ENCODE results near the gene COX7A2L.

DNA sequence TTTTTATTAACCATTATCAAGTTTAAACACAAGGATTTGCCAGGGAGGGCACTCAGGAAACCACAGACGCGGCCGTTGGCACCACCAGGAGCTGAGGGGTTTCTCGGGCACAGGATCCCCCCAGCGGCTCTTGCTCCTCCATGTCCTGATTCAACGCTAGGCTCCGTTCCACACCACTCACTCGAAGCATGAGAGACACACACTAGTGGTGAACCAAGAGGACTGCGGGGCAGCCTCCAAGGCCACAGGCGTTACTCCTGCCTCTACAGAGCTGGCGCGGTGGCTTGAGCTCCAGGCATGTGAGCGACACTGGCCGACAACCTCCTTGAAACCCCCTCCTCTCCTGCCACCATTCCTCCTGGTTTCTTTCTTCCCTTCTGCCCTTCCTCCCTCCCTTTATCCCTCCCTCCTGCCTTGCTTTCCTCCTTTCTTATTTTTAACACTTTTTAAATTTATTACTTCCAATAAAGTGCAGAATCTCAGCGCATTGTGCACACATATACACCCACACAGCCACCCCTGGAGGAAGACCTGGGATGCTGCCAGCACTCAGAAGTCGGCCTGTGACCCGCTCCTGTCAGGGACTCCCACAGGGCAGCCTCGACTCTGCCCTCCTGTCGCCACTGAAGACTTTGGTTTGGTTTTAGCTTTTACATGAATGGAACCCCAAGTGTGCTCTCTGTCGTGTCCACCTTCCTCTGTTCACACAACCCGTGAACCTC lies 21.7 kb downstream of the COX7A2L start:
- TF ChIP-seq, protein P1, sequence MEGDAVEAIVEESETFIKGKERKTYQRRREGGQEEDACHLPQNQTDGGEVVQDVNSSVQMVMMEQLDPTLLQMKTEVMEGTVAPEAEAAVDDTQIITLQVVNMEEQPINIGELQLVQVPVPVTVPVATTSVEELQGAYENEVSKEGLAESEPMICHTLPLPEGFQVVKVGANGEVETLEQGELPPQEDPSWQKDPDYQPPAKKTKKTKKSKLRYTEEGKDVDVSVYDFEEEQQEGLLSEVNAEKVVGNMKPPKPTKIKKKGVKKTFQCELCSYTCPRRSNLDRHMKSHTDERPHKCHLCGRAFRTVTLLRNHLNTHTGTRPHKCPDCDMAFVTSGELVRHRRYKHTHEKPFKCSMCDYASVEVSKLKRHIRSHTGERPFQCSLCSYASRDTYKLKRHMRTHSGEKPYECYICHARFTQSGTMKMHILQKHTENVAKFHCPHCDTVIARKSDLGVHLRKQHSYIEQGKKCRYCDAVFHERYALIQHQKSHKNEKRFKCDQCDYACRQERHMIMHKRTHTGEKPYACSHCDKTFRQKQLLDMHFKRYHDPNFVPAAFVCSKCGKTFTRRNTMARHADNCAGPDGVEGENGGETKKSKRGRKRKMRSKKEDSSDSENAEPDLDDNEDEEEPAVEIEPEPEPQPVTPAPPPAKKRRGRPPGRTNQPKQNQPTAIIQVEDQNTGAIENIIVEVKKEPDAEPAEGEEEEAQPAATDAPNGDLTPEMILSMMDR (IDR thresholded peaks at IDR 0.05; ENCODE audit: low read length), result no peak
- TF ChIP-seq EZH2phosphoT487 (IDR thresholded peaks at IDR 0.05; ENCODE audit: low read length) (no peak), EZH2 (optimal IDR thresholded peaks at IDR 0.05; ENCODE audit: low read depth, low read length) (no peak)
